T-helper 22 cell (primary cell): ENCODE measurements around the gene RBFA.
"Not testable (repeated sequence)": the region's sequence is repeated elsewhere in the genome, so short reads cannot be mapped to it uniquely, and the experiment has no call there.

Experiments used
- DNase-seq: peaks from one replicate; pipeline ENCODE4 v3.0.0-alpha.2; 2020; ENCODE audit warnings: low read depth

The RBFA gene, protein sequence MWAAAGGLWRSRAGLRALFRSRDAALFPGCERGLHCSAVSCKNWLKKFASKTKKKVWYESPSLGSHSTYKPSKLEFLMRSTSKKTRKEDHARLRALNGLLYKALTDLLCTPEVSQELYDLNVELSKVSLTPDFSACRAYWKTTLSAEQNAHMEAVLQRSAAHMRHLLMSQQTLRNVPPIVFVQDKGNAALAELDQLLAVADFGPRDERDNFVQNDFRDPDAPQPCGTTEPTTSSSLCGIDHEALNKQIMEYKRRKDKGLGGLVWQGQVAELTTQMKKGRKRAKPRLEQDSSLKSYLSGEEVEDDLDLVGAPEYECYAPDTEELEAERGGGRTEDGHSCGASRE

DNA sequence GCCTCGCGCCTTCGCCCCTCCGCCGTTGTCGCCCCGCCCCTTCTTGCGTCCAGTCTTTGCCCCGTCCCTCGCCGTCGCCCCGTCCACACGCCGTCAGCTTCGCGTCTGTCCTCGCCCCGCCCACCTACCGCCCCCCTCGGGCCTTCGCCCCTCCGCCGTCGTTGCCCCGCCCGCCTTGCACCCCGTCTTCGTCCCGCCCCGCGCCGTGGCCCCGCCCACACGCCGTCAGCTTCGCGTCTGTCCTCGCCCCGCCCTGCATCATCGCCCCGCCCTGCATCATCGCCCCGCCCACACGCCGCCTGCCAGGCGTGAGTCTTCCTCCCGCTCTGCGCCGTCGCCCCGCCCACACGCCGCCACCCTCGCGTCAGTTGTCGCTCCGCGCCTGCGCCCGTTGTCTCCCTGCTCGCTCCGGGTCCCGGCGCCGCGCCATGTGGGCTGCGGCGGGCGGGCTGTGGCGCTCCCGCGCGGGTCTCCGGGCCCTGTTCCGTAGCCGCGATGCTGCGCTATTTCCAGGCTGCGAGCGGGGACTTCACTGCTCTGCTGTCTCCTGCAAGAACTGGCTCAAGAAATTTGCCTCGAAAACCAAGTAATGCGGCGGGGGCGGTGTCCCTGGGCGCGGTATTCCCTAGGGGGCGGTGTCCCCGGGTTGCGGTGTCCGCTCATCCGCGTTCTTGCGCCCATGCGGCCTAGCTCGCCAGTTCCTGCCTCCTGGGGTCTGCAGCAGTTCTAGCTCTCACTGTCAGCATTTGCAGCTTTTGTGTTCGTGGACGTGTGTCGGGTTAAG lies at the start of gene RBFA:
Gene RBFA, plus strand, starts transcription at position 367 of the 784 bp plus-strand sequence. Its CDS starts 62 bp downstream, at position 429.
- DNase-seq: peak; percentile 99

DNA sequence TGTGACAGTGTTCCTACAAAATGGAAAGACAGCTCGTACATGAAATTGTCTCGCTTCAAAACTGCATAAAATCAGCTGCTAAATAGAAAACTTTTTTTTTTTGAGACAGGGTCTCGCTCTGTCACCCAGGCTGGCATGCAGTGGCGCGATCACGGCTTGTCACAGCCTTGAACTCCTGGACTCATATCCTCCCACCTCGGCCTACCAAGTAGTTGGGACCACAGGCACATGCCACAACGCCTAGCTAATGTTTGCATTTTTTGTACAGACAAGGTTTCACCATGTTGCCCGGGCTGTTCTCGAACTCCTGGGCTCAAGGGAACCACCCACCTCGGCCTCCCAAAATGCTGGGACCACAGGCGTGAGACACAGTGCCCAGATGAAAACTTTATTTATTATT lies 49.1 kb upstream of the RBFA start:
- no peak for DNase-seq

DNA sequence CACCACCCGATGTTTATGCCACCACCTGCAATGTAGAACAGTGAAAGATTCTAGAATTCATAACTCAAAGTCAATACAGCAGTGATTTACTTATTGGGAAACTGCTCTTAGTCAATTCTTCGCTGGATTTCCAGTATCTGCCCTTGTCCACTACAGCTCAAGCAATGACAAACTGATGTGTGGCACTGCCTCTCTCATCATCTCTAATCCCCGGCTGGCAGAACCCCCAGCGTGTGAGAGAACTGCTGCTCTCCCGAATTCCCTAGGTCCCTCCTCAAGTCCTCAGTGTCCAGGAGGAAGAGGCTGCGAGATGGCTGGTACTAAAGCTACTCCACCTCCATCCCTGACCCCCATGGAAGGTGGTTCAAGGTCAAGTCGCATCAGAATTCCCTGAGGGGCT lies 47.5 kb upstream of the RBFA start:
- no peak for DNase-seq

DNA sequence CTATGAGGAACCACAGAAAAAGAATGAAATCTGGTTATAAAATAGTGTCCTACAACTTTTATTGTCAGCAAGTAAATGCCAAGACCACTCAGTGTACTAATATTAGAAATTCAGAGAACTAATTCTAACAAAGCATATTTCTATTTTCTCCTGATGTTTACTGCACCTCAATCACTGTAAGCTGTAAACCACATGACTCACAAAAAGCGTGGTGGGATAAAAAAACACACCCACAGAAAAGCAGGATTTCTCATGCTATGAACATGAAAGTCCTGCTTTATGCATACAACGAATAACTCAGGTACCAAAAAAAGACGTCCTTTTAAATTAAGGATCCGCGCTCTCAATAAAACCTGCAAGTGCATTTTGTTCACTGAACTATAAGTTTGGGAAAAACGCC lies 46.7 kb upstream of the RBFA start:
- DNase-seq: no peak

DNA sequence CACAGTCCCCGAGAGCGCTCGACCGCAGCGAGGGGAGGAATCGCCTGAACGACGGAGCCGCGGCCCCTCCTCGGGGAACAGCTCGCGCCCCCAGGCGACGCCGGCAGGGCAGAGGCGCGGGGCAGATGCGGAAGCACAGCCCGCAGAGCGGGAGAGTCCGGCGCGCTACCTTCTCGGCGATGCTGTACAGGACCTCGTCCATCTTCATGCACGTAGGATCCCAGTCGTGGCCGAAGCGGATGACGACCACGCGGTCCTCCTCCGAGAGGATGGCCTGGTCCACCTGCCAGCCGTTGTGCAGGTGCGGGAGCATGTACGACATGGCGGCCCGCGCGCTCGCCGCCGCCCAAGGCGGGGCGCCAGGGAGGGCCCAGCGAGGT lies 46.2 kb upstream of the RBFA start:
- DNase-seq: peak; percentile 37

DNA sequence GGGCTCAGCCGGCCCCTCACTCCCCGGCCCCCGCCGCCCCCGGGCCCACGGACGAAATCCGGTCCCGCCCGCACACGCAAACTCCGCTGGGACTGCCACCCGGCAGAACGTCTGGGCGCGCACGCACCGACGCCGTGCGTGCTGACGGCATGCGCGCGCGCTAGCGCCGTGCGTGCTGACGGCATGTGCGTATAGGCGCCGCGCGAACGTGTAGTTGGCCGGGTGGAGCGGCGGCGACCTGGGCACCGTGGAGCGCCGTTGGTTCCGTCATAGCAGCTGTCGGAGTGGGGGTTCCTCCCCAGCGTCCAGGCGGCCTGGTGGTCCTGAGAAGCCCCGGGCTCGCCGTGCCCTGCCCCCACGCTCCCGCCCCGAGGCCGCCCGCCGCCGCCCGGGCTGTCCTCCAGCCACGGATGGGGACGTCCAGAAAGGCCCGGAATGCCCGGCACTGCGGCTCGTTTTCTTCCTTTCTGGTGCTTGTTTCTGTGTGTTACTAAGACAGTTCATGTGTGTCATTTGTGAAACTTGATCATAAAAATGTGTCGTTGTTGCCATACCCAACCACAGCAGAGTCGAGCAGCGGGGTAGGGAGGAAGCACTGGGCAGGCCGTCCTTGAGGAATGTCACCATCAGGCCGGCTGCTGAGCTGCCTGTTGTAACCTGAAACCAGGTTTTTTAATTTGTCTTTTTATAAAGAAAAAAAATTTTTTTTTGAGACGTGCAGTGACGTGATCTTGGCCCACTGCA lies 45.6 kb upstream of the RBFA start, which contains the start of gene TXNL4A:
Gene TXNL4A, minus strand, starts transcription at position 113 of the 744 bp plus-strand sequence. CDS start 171 bp downstream, outside the sequence.
- DNase-seq: peak; percentile 68

DNA sequence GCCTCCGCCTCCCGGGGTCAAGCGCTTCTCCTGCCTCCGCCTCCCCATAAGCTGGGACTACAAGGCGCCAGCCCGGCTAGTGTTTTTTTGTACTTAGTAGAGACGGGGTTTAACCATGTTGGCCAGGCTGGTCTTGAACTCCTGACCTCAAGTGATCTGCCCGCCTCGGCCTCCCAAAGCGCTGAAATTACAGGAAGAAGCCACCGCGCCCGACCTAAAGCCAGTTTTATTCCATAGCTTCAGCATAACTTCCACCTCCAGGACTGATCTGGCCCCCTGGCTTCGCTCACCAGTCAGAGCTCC lies 45.1 kb upstream of the RBFA start:
- DNase-seq: no peak

DNA sequence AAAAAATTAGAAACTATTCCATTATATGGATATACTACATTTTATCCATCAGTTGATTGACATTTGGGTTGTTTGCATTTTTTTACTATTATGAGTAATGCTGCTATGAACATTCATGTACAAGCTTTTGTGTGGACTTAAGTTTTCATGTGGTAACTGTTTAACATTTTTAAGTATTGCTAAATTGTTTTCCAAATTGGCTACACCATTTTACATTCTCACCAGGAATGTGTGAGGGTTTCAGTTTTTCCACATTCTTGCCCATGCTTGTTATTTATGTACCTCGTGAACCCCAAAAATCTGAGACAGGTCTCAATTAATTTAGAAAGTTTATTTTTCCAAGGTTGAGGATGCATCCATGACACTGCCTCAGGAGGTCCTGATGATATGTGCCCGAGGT lies 42.7 kb upstream of the RBFA start:
- DNase-seq: no peak

DNA sequence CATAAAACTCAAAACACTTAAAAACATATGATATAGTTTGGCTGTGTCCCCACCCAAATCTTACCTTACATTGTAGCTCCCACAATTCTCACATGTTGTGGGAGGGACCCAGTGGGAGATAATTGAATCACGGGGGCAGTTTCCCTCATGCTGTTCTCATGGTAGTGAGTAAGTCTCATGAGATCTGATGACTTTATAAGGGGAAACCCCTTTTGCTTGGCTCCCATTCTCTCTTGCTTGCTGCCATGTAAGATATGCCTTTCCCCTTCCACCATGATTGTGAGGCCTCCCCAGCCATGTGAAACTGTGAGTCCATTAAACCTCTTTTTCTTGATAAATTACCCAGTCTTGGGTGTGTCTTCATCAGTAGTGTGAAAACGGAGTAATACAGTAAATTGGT lies 34.5 kb upstream of the RBFA start:
- DNase-seq: not testable (repeated sequence)

DNA sequence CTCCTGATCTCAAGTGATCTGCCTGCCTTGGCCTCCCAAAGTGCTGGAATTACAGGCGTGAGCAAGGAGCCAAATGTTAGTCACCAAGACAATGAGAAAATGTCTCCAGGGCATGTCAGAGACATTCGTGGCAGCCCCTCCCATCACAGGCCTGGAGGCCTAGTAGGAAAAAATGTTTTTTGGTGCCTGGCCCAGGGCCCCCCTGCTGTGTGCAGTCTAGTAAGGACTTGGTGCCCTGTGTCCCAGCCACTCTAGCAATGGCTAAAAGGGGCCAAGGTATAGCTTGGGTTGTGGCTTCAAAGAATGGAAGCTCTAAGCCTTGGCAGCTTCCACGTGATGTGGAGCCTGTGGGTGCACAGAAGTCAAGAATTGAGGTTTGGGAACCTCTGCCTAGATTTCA lies 33.4 kb upstream of the RBFA start:
- DNase-seq: no peak

DNA sequence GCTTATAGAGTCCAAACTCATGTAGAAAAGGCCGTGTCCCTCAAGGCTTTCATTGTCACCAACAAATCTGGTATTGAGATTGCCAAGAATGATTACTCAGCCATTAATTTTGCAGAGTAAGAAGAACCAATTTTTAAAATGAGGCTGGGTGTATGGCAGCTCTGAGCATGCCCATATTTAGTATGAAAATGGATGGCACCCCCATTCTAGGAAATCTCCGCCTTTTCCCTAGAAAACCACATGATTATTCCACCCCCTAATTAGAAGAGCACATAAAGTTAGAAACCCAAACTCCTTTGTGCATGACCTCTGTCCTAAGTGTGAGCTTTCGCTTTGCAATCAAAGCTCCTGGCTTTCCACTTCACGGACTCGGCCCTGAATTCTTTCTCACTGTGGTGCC lies 31.8 kb upstream of the RBFA start:
- DNase-seq: no peak

DNA sequence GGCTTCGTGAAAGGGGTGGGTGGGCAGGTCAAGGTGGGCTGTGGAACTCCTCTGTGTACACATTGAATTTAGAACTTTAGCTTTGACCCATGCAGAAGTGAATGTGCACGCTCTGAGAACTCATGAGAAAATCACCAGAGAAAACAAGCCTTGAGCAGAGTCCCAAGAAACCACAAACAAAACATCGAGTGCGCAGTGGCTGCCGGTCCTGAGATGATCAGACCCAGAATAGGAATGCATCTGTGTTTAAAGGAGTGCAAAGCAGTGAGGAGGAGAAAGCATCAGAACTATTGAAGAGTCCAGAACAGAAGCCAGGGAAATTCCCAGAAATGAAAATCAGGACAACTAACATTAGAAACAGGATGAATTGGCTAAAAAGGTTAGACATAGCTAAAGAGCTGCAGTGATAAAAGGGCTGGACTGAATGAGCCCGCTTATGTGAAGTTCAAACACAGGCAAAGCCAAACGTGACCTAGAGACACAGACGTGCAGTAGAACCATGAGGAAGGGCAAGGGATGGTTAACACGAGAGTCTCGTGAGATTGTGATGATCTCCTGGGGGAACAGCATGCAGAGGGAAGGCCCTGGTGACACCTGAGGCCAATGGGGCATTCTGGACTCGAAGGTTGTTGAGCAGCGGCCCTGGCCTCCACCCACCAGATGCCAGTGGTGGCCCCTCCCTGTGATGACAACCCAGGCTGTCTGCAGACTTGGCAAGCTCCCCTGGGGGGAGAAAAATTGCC lies 29.5 kb upstream of the RBFA start:
- DNase-seq: no peak

DNA sequence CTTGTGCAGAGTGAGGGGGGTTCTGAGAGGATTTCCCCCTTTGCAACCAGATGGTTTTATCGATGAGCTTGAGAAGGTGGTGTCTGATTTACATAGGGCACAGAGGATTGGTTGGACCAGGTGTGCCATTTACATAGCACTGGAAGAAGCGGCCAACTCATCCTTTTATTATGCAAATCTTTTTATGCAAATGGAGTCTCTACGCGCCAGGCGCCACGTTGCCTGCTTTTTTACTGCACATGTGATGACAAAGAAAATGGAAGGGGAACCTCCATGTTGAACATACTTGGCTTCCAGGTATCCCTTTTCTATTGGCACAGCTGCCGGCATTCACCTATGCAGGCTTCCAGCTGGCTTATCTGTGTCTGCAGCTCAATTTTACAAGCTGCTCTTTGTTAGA lies 27.5 kb upstream of the RBFA start:
- no peak for DNase-seq

DNA sequence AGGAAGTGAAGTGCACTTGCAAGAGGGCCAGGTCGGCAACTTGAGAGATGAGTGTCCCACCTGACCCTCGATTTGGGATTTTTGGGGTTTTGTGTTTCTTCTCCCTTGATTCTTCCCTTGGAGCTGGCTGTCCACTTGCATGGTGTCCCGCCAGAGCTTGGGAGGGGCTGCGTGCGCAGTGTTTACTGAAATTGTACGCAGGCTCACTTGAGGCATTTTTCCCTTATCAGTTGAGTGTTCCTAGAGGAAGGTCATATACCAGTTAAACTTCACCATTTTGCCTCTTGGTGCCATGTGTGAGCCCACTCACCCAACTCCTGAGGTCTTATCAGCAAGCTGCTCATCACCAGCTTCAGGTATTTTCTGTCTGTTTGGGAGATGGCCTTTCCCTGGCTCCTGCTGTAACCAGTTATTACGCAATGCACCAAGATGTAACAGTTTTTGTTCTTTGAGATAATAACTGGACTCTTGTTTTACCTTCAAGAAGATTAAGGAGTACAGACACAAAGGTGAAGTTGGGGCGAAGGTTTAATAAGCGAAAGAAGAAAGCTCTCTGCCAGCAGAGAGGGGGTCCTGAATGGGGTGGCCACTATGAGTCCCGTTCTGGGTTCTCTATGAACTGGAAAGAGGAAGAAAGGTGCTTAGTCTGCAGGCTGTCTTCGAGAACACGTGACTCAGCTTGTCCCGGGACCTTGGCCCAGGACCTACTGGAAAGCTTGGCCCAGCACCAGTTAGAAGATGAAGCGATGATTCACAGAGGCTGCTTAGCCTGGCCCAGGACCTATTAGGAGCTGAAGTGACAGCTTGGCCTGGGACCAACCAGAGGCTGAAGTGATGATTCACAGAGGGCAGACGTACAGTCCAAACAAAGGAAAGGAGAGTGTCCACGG lies 24.3 kb upstream of the RBFA start:
- no peak for DNase-seq

DNA sequence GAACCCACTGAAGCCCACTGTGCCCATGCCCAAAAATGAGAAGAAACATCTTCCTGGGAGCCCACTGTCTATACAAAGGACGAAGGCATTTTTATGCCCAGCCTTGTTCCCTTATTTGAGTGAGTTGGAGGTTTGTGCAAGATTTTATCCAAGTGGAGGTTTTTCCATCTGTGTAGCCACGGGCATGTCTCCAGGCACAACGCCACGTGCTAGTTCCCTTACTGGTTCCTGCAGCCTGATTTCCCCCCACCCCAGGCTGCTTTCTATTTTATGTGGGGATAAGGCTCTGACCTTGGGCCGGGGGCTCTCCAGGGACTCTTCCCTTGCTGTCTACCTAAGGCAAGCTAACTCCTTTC lies 23.7 kb upstream of the RBFA start:
- DNase-seq: no peak

DNA sequence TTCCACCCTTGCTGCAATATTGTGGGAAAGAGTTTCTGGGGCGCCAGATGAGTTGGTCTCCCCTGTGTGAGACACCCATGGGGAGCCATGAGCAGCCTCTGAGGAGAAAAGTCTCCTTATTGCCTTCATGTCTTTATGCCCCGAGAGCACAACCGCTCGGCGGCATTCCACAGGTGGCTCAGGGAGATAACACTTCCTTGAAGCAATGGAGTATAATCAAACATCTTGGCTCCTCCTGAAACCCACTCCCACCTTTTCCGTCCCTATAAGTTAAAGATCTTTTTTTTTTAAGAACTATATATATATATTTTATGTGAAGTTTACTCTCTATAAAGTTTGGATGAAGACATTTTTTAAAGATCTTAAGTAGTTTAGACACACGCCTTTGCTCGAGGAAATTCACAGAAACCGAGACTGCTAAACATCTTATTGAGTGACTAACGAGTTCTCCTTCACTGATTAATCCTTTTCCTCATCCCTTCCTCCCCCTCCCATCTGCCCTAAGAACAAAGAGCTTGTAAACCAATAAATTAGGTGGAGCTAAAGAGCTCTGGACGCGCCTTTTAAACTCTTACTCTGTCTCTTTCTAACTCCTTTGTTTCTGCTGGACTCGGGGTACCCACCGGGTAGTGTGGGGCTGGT lies 22.6 kb upstream of the RBFA start:
- not testable (repeated sequence) for DNase-seq

DNA sequence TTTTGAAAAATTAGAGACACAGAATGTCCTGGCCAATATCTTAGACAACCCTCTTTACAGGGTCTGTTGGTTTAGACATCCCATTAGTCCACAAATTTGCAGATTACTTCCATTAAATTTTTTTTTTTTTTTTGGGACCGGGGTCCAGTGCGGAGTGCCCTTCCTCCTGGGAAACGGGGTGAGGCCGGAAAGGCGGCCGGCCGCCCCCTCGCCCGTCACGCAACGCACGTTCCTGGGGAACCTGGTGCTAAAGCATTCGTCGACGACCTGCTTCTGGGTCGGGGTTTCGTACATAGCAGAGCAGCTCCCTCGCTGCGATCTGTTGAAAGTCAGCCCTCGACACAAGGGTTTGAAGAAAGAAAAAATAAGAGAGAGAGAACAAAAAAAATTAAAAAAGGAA lies 21.5 kb upstream of the RBFA start:
- no peak for DNase-seq

DNA sequence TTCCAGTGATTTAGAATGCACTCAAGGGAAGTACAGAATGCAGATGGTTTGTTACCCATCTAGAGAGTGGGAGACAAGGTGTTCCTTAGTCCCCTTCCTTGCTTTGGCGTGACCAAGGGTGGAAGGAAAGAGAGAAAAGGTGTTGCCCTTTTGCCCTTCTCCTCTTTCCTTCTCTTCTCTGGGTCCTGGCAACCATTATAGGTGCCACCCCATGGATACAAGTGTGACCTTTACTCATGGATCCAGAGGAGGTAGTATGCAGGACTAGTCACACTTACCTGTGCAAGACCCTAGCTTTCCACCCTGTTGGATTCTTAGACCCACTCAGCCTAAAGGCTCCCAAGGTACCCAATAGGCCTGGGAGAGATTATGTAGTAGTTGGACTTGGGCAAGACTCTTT lies 11.6 kb upstream of the RBFA start:
- no peak for DNase-seq

DNA sequence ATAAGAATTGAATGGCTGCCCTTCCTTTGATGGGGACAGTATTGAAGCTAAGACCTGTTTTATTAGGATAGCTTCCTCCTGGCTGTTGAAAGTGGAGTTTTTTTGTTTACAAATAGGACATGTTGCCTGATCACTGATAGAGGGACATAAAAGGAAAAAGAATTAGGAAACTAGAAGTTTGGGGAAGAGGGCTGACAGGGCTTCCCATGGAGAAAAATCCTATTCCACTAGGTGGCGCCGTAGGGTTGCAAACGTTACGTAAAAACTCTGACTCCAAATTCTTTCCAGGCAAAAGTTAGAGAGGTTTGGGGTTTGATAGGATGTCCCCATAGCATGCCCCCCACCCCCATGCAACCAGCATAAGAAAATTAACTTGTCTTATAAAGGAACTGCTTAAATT lies 11.1 kb upstream of the RBFA start:
- no peak for DNase-seq

DNA sequence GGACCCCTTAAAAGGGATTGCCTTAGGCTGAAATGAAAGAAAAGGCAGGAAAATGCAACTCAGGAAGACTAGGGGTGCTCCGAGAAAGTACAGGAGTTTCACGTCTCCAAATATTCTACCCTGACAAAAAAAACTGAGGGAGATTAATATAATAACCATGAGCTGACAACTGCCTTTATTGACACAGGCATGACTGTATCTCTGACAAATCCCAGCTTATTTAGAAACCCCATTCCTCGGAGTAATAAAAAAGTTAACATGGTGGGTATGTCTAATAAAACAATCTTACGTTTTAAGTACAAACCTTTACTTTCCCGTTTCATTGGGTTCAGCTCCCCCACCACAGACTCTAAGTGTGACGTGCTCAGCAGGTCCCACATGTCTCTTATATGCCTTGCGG lies 7.9 kb upstream of the RBFA start:
- DNase-seq: no peak

DNA sequence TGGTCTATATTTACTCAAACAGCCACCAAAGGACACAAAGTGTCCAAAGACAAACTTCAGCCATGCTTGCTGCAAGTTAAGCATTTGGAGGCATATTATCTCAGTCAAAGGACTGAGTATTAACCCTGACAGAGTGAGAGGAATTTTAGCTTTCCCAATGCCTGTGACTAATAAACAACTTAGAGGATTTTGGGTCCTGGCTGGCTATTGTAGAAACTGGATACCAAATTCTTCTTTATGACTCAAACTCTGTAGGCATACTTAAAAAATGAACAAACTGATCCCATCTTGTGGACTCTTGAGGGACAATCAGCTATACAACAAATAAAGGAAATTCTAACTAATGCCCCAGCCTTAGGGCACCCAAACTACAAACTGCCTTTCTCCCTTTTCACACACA lies 6.5 kb upstream of the RBFA start:
- not testable (repeated sequence) for DNase-seq
